Stimulated activated CD4-positive, alpha-beta T cell treated with anti-CD3 and anti-CD28 coated beads, TNF-alpha, amount 100 ng/mL, for 1 hour (primary cell): ENCODE results near the gene TECPR1.

Source experiments
- DNase-seq, 3 donors: peaks; one replicate each; pipeline ENCODE4 v3.0.0-alpha.2; 2020; ENCODE audit warnings: low read depth in 3 of 3, low spot score in 1 of 3

The TECPR1 gene

DNA sequence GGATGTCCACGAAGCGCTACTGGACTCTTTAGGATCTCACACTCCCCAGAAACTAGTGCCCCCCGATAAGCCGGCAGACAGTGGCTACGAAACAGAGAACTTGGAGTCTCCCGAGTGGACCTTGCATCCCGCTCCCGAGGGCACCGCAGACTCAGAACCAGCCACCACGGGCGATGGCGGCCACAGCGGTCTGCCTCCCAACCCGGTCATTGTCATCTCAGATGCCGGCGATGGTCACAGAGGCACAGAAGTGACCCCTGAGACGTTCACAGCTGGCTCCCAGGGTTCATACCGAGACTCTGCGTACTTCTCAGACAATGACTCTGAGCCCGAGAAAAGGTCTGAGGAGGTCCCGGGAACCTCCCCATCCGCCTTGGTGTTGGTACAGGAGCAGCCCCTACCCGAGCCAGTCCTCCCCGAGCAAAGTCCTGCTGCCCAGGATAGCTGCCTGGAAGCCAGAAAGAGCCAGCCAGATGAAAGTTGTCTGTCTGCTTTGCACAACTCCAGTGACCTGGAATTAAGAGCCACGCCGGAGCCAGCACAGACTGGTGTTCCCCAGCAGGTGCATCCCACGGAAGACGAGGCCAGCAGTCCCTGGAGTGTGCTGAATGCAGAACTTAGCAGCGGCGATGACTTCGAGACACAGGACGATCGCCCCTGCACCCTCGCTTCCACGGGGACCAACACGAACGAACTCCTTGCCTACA lies 58.4 kb downstream of the TECPR1 start:
- no peak for DNase-seq

DNA sequence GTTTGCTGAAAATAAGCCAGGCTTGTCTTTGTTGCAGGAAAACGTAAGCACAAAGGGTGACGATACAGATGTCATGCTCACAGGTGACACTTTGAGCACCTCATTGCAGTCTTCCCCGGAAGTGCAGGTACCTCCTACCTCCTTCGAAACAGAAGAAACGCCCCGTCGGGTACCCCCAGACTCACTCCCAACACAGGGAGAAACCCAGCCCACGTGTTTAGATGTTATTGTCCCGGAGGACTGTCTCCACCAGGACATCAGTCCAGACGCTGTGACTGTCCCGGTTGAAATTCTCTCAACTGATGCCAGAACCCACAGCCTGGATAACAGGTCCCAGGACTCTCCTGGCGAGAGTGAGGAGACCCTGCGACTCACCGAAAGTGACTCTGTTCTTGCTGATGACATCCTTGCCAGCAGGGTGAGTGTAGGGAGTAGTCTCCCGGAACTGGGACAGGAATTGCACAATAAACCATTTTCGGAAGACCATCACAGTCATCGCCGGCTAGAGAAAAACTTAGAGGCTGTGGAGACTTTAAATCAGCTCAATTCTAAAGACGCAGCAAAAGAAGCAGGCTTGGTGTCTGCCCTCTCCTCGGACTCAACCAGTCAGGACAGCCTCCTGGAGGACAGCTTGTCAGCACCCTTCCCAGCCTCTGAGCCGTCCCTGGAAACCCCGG lies 59.1 kb downstream of the TECPR1 start:
- DNase-seq = no peak

DNA sequence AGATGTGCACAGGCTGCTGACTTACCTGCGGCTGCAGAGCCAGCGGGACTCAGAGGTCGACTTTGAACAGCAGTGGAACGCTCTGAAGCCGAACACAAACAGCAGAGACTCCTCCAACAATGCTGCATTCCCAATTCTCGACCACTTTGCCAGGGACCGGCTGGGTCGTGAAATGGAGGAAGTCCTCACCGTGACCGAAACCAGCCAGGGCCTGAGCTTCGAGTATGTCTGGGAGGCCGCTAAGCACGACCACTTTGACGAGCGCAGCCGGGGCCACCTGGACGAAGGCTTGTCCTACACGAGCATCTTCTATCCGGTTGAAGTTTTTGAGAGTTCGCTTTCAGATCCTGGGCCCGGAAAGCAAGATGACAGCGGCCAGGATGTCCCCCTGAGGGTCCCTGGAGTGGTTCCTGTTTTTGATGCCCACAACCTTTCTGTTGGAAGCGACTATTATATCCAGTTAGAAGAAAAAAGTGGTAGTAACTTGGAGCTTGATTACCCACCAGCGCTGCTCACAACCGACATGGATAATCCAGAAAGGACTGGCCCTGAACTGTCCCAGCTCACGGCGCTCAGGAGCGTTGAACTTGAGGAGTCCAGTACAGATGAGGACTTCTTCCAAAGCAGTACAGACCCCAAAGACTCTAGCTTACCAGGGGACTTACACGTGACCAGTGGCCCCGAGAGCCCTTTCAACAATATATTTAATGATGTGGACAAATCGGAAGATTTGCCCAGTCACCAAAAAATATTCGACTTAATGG lies 60.2 kb downstream of the TECPR1 start:
- no peak for DNase-seq

DNA sequence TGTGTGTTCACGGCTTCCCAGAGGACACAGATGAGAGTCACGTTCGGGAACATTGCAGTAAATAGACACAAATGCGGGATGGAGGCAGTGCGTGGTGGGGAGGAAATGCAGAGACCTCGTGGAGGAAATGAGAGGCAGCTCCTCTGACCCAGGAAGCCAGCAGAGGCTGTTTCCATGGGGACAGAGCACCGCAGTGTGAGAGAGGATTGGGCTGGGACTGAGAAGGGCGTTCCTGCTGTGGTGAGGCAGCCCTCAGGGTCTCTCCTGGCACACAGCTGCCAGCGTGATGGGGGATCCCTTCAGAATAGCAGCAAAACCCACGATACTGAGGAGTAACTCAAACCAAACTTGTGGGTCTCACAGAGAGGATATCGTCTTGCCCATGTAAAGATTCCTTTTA lies 62.5 kb downstream of the TECPR1 start:
- DNase-seq = no peak

DNA sequence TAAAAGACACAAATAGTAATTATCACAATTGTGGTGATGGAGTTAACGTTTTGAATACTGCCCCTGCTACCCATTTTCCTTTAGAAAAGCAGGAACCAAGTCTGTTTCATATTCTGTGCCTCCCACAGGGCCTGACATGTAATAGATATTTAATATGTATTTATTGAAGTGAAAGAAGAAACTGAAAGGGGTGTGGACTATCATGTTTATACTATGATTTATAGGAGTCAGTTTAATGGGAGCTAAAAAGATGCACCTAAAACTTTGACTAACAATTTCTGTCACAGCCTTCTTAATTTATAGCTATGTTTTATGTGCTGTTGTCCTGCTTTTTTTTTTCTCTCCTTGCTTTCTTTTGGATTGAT lies 64.9 kb downstream of the TECPR1 start:
- no peak for DNase-seq

DNA sequence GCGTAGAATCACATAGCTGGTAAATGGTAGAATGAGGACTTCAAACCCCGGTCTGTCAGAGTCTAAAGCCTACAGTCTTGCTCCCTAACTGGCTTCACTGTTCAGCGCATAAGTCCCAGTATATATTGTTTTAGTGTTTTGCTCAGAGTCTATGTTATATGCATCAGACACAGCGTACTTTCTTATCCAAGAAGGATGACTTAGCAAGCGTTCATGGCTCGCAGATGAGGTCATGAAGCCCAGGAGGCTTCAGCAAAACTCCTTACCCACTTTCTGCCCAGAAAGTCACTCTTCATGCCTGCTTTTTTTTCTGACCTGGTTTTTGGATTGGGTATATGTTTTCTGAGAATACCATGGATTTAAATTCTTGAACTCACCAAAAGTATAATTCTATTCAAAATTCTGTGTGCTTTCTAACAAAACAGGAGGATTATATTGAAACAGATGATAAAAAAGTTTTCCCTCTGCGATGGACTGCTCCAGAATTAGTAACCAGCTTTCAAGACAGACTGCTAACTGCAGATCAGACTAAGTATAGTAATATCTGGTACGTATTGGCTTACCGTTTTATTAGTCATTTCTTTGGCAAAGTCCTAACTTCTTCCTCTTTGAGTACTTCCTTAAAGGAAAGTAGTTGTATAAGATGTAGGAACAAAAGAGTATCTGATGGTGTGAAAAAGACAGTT lies 65.4 kb downstream of the TECPR1 start:
- no peak for DNase-seq

DNA sequence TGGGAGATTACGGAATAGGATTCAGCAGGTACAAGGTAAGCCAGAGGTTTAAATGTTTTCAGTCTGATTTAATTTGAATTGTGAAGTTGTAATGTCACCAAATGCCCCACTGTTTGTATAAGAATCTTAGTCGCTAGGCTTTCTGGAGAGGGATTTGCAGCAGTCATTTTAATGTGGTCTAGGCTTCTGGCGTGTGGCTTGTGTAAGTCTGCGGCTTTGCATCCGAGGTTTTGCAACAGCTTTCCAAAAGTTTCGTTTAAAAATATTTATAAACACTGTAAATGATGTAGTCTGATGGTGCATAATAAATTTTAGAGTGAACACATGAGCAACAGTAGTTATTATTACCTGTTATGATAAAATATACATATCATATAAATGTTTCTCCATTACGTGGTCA lies 66.9 kb downstream of the TECPR1 start:
- no peak for DNase-seq

DNA sequence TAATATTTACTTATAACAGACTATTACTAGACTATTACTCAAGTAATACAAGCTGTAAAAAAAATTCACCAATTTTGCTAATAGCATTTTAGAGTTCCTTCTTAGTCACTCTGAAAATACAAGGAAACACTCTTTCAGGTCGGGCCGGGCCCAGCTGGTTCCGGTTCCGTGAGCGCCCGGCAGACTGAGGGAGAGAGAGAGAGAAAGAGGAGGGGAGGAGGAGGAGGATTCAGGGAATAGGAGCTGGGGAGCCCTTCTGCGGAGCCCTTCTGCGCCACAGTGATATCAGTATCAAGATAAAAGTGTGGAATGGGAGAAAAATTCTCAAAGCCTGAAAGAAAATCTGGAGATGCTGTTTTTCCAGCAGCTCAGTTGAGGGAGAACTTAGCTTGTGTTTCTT lies 71.3 kb downstream of the TECPR1 start:
- no peak for DNase-seq

DNA sequence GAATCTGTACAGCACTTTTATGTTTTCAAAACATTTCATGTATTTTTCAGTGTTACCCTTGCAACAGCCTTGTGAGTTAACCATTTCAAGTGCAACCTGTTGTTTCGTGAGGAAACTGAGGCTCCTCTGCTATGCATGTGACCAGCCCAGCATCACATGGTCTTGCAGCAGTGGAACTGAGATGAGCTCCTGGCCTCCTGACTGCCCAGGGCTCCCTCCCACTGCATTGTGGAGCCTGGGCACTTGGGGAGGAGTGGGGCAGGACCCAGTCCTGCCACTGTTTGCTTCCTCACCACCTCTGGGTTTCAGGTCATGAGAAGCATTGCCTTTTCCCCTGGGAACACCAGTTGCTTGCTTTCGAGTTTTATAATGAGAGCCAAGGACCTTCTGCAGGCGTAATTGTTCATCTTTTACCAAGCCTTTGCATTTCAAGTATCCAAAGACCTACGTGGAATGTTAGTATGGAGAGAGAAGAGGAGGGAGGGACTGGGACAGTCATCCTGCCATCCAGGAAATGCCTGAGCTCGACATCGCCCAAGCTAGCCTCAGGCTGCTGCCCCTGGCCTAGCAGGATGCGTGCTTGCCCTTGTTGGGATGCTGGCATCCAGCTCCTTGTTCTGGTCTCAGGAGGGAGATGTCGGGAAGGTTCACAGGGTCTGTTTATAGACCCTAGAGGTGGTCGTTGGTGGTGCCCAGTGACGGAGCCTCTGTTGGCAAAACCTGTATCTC lies 73.1 kb downstream of the TECPR1 start:
- DNase-seq = no peak

DNA sequence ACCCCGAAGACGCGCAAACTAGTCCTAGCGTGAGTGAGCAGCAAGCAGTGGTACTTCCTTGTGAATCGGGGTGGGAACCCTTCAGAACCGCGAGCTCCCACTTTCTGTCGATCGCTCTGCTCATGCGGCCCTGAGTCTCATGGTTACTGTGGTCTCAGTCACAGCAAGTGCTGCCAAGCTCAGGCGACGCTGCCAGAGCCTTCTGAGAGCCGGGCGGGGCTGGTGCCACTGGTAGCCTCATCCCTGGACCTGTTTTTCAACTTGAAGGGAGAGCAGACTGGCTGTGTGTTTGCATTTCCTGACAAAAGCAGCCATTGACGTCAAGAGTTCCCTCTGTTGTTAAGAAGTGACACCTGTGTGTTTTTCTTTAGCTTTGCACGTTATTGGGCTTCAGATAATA lies 73.7 kb downstream of the TECPR1 start:
- DNase-seq = no peak

DNA sequence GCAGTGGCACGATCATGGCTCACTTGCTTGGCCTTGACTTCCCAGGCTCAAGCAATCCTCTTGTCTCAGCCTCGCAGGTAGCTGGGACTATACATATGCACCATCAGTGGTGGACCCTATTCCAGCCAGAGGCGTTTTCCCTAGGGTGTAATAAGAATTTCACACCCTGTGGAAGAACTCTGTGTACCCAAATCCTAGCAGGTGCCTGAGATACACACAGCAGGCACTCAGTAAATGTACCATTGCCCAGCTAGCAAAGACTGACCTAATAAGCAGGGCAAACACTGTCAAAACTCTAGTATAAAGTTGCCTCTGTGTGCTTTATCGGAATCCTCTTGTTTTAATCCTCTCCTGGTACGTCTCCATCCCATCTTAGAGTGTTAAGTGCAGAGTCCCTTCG lies 74.5 kb downstream of the TECPR1 start:
- DNase-seq = no peak

DNA sequence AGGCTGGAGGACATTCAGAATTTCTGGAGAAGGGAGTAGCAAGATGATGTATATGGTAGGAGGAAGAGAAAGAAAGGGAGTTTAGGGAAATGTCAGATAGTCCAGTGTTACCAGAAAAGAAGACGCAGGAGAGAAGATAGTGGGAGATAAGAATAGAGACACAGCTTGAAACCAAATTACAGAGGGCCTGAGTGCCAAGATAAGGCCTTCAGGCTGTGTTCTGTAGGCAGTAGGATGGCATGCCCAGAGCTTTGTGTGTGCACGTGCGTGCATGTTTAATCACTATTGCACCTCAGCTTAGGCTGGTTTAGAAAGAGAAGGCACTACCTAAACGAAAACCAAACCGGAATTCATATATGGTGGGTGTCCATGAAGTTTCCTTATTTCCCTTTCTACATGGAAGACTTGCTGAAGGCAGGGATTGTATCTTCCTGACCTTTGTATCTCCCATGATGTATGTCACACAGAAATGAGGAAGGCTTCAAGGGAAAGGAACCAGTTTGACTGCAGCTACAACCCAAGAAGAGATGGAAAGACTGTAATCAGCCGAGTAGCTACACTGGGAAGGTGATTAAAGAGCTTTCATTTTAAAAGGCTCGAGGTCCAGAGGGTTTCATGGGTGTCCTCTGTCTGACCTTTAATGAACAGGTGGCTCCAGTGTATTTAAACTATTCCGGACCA lies 76.6 kb downstream of the TECPR1 start:
- DNase-seq = no peak

DNA sequence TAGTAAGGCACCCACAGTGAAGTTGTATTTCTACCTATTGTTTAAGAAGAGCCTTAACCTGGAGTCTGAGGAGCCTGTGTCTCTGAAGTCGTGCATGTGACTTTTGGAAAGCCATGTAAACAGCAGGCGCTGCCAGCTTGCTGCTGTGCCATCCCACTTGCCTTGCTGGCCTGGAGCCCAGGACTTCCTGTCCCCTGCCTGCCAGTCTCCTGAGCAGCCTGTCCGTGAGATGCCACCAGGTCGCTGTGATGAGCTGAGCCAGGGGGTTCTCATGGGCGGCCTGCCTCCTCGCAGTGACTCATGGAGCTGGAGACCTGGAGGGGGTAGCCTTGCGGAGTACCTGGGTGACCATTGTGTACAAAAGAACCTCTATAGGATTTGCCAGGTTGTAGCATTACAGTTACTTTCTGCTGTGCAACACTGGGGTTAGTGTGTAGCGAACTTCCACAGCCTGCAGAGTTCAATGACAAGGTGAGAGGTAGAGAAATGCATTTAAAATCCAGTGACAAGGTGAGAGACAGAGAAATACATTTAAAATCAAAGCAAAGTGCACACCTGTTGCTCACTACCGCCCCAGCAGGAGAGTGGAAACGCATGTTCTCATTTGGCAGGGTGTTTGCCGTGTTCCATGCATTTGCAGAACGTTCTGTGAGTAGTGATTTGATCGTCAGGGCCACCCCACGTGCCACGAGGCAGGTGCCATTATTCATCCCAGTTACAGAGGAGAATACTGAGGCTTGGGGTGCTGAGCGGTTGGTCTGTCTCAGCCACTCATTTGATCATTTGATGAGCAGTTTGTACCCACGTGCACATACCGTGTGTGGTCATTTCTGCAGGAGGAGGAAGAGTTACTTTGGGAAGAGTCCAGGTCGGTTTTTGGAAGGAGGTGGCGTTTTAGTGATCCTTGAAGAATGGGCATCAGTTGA lies 77.4 kb downstream of the TECPR1 start:
- DNase-seq = no peak

DNA sequence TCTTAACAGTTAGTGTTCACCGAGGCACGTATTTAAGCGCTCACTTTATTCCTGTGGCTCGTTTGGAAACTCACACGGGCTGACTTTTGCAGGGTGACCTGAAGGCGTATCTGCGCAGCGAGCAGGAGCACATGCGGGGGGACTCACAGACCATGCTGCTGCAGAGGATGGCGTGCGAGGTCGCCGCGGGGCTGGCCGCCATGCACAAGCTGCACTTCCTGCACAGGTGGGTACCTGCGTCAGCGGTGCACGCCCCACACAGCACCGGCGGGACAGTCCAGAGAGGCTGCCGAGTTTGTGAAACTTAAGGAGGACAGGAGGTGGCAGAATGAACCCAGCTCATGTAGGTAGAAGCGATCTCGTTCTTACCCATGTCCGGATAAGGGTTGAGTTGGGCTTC lies 80.6 kb downstream of the TECPR1 start:
- no peak for DNase-seq

DNA sequence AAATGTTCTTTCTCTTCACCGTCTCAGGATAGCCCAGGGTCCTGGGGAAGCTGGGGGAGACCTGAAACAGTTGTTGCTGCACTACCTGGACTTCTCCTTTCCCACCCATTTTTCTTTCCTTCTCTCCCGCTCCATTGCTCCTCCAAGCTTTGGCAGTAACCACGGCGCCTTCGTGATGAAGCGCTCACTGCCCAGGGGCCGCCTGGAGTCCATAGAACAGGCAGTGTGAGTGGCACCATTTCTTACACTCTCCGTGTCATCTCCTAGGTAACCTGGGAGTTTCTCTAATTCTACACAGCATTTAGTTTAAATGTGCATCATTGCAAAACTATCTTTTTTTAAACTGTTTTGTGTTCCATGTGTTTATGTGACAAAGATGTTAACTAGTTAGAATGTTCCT lies 81.1 kb downstream of the TECPR1 start:
- DNase-seq = no peak

DNA sequence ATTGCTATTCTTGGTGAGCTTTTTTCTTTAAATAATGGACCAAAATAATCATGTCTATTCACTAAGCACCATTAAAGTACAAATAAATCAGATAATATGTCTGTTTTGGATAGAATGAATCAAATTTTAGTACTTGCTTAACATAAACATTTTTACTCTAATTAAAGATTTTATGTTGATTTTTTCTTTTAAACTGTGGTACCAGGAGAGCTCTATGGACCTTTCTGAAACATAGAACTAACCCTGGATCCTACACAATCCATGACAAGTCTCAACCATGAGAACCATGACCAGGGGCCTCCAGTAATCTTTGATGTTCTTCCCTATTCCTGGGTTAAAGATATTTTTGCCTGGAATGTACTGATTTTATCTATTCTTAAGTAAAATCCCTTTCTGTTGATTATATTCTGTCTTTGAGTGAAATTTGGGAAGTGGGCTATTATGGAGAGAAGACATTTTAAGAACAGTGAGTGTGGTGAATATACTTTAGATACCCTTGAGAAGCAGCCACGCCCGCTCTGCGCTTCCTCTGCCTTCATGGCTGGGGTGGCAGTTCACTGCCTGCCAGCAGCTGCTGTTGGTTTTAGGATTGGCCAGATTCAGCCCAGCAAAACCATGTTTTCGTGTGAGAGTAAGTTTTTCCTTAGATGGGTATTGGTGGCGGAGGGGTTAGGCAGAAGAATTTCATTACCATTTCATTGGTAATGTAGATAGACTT lies 83.0 kb downstream of the TECPR1 start:
- no peak for DNase-seq

DNA sequence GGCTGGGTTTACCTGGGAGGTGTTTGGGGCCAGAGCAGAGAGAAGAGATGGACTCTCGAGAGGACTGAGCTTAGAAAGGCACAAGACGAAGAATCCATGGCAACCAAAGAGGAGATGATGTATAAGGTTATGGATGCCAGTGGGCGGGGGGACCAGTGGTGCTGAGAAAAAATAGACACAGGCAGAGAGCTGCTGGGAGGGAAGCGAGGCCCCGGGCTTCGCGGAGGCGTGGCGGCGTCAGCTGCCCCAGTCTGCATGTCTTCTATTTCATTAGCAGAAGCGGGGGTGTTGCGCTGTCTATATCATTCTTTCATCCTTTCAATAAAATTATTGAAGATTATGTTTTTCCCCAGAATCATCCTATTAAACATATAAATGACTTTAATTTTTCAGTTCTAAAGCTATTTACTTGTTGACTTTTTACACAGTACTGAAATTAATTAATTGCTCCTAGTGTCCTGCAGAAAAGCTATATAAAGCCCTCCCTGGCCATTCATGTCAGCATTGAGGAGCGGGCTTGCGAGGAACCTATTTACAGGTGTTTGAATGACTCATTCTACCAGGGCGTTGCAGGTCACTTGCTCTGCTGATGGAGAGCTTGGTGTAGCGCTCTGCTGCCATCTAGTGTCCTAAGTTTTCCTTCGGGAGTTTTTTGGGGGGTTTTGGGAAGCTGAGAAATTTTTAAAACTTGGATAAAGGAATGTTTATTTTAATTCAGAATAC lies 83.7 kb downstream of the TECPR1 start:
- peak; percentile 21 to 46 (median 27) for DNase-seq

DNA sequence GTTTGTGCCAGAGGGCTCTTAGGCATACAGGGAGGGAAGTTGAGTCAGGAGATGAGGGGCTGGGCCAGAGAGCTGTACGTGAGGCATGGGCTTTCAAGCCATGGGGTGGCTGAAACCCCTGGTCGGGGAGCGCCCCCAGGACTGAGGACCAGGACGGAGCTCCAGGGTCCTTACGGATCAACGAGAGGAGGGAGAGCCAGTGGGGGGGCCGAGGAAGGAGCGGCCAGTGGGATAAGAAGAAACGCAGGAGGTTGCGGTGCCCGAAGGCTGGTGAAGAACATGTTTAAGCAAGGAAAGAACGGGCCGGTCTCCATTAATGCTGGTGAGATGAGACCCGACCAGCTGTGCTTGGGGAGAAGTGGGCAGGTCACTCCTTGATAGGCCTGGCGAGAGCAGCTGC lies 84.4 kb downstream of the TECPR1 start:
- DNase-seq = no peak
